Trophoblast cell (in vitro differentiated cells and primary cell): ENCODE data around the gene HRAS.

ENCODE experiments used
- DNase-seq, 2 donors: peaks; one replicate each; pipeline ENCODE4 v3.0.0-alpha.2; 2016
- H2AFZ ChIP-seq: 2 replicates; pipeline ENCODE4 v1.6.1; 2013; ENCODE audit warnings: low read length, moderate library complexity, mild to moderate bottlenecking; ENCODE audit not compliant: insufficient read depth, poor library complexity
- H2AK5ac ChIP-seq: 2 replicates; pipeline ENCODE4 v1.6.1; 2013; ENCODE audit warnings: mild to moderate bottlenecking, low read length
- H2BK120ac ChIP-seq: 2 replicates; pipeline ENCODE4 v1.6.1; 2013; ENCODE audit warnings: low read length, mild to moderate bottlenecking, moderate library complexity; ENCODE audit not compliant: insufficient read depth, poor library complexity
- H2BK12ac ChIP-seq: 2 replicates; pipeline ENCODE4 v1.6.1; 2013; ENCODE audit warnings: mild to moderate bottlenecking, low read length, moderate library complexity
- H2BK5ac ChIP-seq: 2 replicates; pipeline ENCODE4 v1.6.1; 2013; ENCODE audit warnings: low read length, low read depth, moderate library complexity, mild to moderate bottlenecking; ENCODE audit not compliant: poor library complexity
- H3K14ac ChIP-seq: 2 replicates; pipeline ENCODE4 v1.6.1; 2013; ENCODE audit warnings: mild to moderate bottlenecking, low read length
- H3K18ac ChIP-seq: 2 replicates; pipeline ENCODE4 v1.6.1; 2013; ENCODE audit warnings: mild to moderate bottlenecking, low read length
- H3K23ac ChIP-seq: 2 replicates; pipeline ENCODE4 v1.6.1; 2013; ENCODE audit warnings: low read length
- H3K27ac ChIP-seq: 2 replicates; pipeline ENCODE4 v1.5.1; 2013; ENCODE audit warnings: low read depth, mild to moderate bottlenecking, inconsistent platforms, low read length, moderate library complexity
- H3K27me3 ChIP-seq: 2 replicates; pipeline ENCODE4 v1.6.1; 2013; ENCODE audit warnings: inconsistent platforms, mild to moderate bottlenecking, low read length, moderate library complexity; ENCODE audit not compliant: insufficient read depth
- H3K36me3 ChIP-seq, 2 experiments: 1 replicate in 1 of 2; 2 replicates in 1 of 2; pipeline ENCODE4 v1.6.1; 2013; ENCODE audit warnings: low read length in 2 of 2, mild to moderate bottlenecking in 2 of 2, moderate library complexity in 1 of 2; ENCODE audit not compliant: insufficient read depth in 2 of 2, control insufficient read depth in 1 of 2
- H3K4ac ChIP-seq: 2 replicates; pipeline ENCODE4 v1.6.1; 2013; ENCODE audit warnings: low read depth, mild to moderate bottlenecking, low read length, moderate library complexity
- H3K4me1 ChIP-seq, 2 experiments: 1 replicate in 1 of 2; 2 replicates in 1 of 2; pipeline ENCODE4 v1.6.1; 2013; ENCODE audit warnings: low read length in 2 of 2, mild to moderate bottlenecking in 2 of 2, moderate library complexity in 1 of 2; ENCODE audit not compliant: insufficient read depth in 2 of 2, control insufficient read depth in 1 of 2
- H3K4me2 ChIP-seq: 2 replicates; pipeline ENCODE4 v1.6.1; 2013; ENCODE audit warnings: inconsistent platforms, mild to moderate bottlenecking, low read length, moderate library complexity
- H3K4me3 ChIP-seq: 2 replicates; pipeline ENCODE4 v1.5.1; 2013; ENCODE audit warnings: mild to moderate bottlenecking, low read depth, low read length, inconsistent platforms
- H3K79me1 ChIP-seq: one replicate; pipeline ENCODE4 v1.6.1; 2013; ENCODE audit warnings: low read length
- H3K79me2 ChIP-seq: 2 replicates; pipeline ENCODE4 v1.6.1; 2013; ENCODE audit warnings: low read length, mild to moderate bottlenecking; ENCODE audit not compliant: control insufficient read depth, insufficient read depth, poor library complexity
- H3K9ac ChIP-seq: 2 replicates; pipeline ENCODE4 v1.6.1; 2013; ENCODE audit warnings: mild to moderate bottlenecking, low read length
- H3K9me3 ChIP-seq: 2 replicates; pipeline ENCODE4 v1.6.1; 2013; ENCODE audit warnings: low read depth, mild to moderate bottlenecking, control low read depth, inconsistent platforms, low read length; ENCODE audit not compliant: insufficient read depth
- H4K12ac ChIP-seq: 2 replicates; pipeline ENCODE4 v1.6.1; 2013; ENCODE audit warnings: low read depth, mild to moderate bottlenecking, low read length, moderate library complexity
- H4K8ac ChIP-seq: 2 replicates; pipeline ENCODE4 v1.6.1; 2013; ENCODE audit warnings: low read depth, mild to moderate bottlenecking, low read length, moderate library complexity
- H4K91ac ChIP-seq: one replicate; pipeline ENCODE4 v1.6.1; 2013; ENCODE audit warnings: low read depth, mild to moderate bottlenecking, low read length, moderate library complexity
- WGBS: extraction: QIAGEN DNeasy Blood & Tissue Kit; methylation state at CpG from one replicate; pipeline ENCODE4 v1.1.7; 2013; ENCODE audit warnings: missing lambda C conversion rate; ENCODE audit not compliant: insufficient read length, insufficient coverage; ENCODE audit errors: extremely low coverage; 5-methylcytosine and 5-hydroxymethylcytosine counted together

HRAS gene

DNA sequence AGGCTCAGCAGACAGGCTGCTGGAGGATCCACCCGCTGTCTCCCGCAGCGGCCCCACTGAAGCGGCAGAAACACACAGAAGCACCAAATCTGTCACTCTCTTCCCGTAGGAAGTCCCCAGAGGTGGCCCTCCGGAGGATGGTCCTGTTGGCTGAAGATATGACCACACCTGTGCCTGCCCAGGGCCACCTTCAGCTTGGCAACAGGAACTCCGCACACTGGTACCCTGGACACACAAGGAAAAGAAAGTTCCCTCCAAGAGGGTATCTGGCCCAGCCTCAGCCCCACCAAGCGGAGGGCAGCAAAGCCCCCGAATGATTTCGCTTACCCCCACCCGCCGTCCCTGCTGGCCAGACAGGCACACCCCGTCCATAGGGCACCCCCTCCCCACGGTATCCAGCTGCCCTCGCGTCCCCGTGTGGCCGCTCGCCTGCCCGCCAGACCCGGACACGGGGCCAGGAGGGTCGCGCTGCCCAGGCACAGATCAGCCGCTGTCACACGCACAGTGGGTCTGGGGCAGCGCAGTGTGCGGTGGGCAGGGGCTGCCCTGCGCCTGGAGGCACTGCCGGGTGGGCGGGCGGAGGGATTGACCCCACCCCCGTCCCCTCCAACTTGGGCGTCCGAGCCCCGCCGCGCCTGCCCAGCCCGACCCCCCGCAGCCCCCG lies 32.4 kb upstream of the HRAS start:
- H2AK5ac ChIP-seq: peak overlapping the region; percentile 32
- H3K79me2 ChIP-seq: peaks cover 9% of the 10 kb centered on the region
- peaks cover 6% of the 10 kb centered on the region for H3K9me3 ChIP-seq
- H3K36me3 ChIP-seq: peaks cover 12 to 15% of the 10 kb centered on the region in 2 experiments
- peak overlapping the region; percentile 52 for H4K91ac ChIP-seq
- peak overlapping the region; percentile 45 for H4K12ac ChIP-seq
- WGBS: no CpG with 5 or more reads among the region's 41 CpGs
- peak overlapping the region; percentile 51 for H3K18ac ChIP-seq
- H2AFZ ChIP-seq: peak overlapping the region; percentile 26
- peaks cover 25% of the 10 kb centered on the region for H3K79me1 ChIP-seq
- peak overlapping the region; percentile 91 for H3K4me3 ChIP-seq
- H3K4ac ChIP-seq: peak overlapping the region; percentile 84
- H3K4me1 ChIP-seq: peaks cover 38 to 58% of the 10 kb centered on the region in 2 experiments
- peak overlapping the region; percentile 31 for H3K9ac ChIP-seq
- H2BK12ac ChIP-seq: peak overlapping the region; percentile 19
- DNase-seq: peak in 1 of 2 donors; percentile 34
- peak overlapping the region; percentile 99 for H3K4me2 ChIP-seq
- peak overlapping the region; percentile 21 for H2BK120ac ChIP-seq
- H4K8ac ChIP-seq: peak overlapping the region; percentile 30
- H3K23ac ChIP-seq: no peak overlapping the region
- H3K27ac ChIP-seq: peak overlapping the region; percentile 59
- peak overlapping the region; percentile 84 for H3K14ac ChIP-seq
- H2BK5ac ChIP-seq: peak overlapping the region; percentile 13
- no peaks in the 10 kb centered on the region for H3K27me3 ChIP-seq

DNA sequence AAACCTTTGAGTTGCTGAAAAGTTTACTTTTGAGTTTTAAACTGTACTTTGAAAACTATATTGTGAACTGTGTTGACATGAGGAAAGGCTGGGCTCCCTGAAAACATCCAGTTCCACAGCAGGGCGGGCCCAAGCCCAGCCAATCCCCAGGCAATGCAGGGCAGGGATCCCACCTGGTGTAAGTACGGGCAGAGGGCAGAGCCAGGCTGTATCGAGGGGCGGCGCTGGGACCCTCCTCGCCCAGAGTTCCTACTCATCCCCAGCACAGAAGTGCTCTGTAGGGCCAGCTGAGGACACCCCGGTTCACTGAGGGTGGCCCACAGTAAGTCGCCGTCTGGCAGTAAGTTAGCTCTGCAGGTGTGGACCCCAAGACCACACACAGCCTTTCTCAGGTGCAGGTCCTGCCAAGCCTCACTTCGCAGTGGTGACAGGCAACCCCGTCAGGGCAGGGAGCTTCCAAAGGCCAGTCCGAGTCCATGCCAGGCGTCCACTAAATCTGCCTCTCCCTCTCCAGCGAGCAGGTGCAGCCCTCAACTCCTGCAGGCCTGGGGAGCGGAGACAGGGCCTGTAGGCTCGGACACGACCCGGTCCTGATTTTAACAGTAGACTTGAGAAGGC lies 31.7 kb upstream of the HRAS start:
- Histone ChIP-seq H2AK5ac (peak overlapping the region; percentile 32), H4K12ac (no peak overlapping the region), H2AFZ (no peak overlapping the region), H3K4ac (peak overlapping the region; percentile 84), H4K91ac (no peak overlapping the region), H3K18ac (peak overlapping the region; percentile 51), H3K4me2 (peak overlapping the region; percentile 99), H3K9ac (peak overlapping the region; percentile 49), H2BK12ac (no peak overlapping the region), H3K23ac (no peak overlapping the region), H3K14ac (no peak overlapping the region), H3K27ac (no peak overlapping the region), H3K79me1 (peaks cover 26% of the 10 kb centered on the region), H3K4me1 (peaks cover 45 to 63% of the 10 kb centered on the region in 2 experiments), H3K36me3 (peaks cover 16 to 19% of the 10 kb centered on the region in 2 experiments), H2BK5ac (no peak overlapping the region), H3K79me2 (peaks cover 9% of the 10 kb centered on the region), H3K4me3 (peak overlapping the region; percentile 18), H3K9me3 (peaks cover 6% of the 10 kb centered on the region), H3K27me3 (no peaks in the 10 kb centered on the region), H4K8ac (no peak overlapping the region), H2BK120ac (no peak overlapping the region)
- no CpG with 5 or more reads among the region's 18 CpGs for WGBS
- DNase-seq: no peak

DNA sequence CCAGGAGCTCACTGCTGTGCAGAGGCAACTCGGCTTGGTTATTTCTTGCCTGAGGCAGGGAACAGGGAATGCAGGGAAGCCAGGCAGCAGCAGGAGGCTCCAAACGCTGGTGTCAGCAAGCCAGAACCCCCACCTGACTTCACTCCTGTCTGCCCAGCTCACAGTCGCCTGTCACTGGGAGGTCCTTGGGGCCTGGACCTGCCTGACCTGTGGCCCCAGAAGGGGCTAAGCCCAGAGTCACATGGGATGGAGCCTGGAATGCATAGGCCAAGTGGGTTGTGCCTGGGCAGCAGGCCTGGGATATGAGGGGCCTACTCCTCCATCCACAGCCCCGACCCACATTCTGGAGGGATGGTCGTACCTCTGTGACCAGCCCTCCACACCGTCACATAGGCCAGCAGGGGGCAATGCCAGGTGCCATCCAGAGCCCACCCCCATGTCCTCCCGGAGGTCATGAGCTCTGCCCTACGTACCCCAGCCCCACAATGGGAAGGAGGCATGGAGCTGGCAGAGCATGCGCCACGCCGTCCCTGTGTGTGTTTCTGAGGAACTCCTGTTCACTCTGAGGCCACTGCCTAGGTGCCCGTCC lies 30.6 kb upstream of the HRAS start:
- peak overlapping the region; percentile 14 for H2BK120ac ChIP-seq
- peak overlapping the region; percentile 36 for H4K91ac ChIP-seq
- H3K27ac ChIP-seq: peak overlapping the region; percentile 56
- peaks cover 48 to 62% of the 10 kb centered on the region in 2 experiments for H3K4me1 ChIP-seq
- H3K79me1 ChIP-seq: peaks cover 37% of the 10 kb centered on the region
- peak overlapping the region; percentile 13 for H3K4ac ChIP-seq
- H3K36me3 ChIP-seq: peaks cover 16 to 22% of the 10 kb centered on the region in 2 experiments
- H3K14ac ChIP-seq: peak overlapping the region; percentile 54
- peak overlapping the region; percentile 22 for H3K18ac ChIP-seq
- H3K4me2 ChIP-seq: no peak overlapping the region
- H4K8ac ChIP-seq: peak overlapping the region; percentile 40
- no peak overlapping the region for H4K12ac ChIP-seq
- no peak overlapping the region for H3K4me3 ChIP-seq
- H2BK5ac ChIP-seq: peak overlapping the region; percentile 3
- H2AFZ ChIP-seq: no peak overlapping the region
- no CpG with 5 or more reads among the region's 12 CpGs for WGBS
- H3K9ac ChIP-seq: no peak overlapping the region
- peaks cover 20% of the 10 kb centered on the region for H3K79me2 ChIP-seq
- peak; percentile 68 to 85 for DNase-seq
- H3K9me3 ChIP-seq: peaks cover 8% of the 10 kb centered on the region
- peak overlapping the region; percentile 5 for H2AK5ac ChIP-seq
- H2BK12ac ChIP-seq: peak overlapping the region; percentile 63
- H3K27me3 ChIP-seq: no peaks in the 10 kb centered on the region
- H3K23ac ChIP-seq: no peak overlapping the region

DNA sequence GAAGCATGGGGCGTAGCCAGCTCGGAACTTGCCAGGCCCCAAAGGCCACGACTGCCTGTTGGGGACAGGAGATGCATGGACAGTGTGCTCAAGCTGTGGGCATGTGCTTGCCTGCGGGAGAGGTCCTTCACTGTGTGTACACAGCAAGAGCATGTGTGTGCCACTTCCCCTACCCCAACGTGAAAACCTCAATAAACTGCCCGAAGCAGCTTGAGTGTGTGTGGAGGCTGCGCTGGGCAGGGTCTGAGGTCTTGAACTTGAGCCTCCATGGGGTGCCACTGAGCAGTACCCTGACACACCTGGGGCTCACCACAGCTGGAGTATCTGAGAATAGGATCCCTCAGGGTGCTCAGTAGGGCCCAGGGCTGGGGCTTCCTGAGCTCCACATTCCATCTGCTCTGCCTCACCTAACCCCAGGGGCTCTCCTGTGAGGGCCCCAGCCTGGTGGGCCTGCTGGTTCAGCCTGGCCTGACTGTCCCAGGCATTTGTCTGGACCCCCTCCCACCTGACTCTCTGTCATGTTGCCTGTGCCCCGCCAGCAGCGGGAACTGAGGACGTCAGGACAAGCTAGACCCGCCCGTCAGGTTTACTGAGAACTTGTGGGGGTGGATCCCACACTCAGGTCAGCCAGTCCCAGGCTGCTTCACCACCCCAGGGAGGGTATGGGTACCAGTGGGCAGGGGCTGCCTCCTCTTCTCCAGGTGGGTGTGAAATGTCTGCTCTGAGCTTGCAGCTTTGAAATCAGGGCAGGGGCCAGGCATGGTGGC lies 28.6 kb upstream of the HRAS start:
- Histone ChIP-seq H2BK5ac (peak overlapping the region; percentile 55), H3K4me2 (peak overlapping the region; percentile 3), H2BK120ac (peak overlapping the region; percentile 25), H3K9me3 (peaks cover 8% of the 10 kb centered on the region), H3K23ac (no peak overlapping the region), H2AFZ (no peak overlapping the region), H3K4me3 (peak overlapping the region; percentile 0), H3K14ac (peak overlapping the region; percentile 38), H3K27me3 (no peaks in the 10 kb centered on the region), H3K18ac (peak overlapping the region; percentile 34), H2BK12ac (peak overlapping the region; percentile 19), H2AK5ac (no peak overlapping the region), H3K79me2 (peaks cover 25% of the 10 kb centered on the region), H3K4me1 (peaks cover 49 to 62% of the 10 kb centered on the region in 2 experiments), H4K12ac (no peak overlapping the region), H3K36me3 (peaks cover 16 to 22% of the 10 kb centered on the region in 2 experiments), H3K79me1 (peaks cover 43% of the 10 kb centered on the region), H4K91ac (peak overlapping the region; percentile 52), H3K9ac (no peak overlapping the region), H3K4ac (no peak overlapping the region), H3K27ac (peak overlapping the region; percentile 49), H4K8ac (peak overlapping the region; percentile 5)
- peak; percentile 83 to 87 for DNase-seq
- no CpG with 5 or more reads among the region's 12 CpGs for WGBS
